Stimulated activated memory B cell treated with anti-CD40 and anti-IgM and Interleukin-4, amounts not matched to agents 10 μg/mL and 1 μg/mL and 100 μg/mL, for 72 hours (primary cell): ENCODE measurements around the gene MYOT.

ENCODE experiments used
- ATAC-seq: fragments of 150-1000 bp; cut with Tn5 transposase; 2 replicates; pipeline ENCODE4 v1.10.0; 2021
- H3K27ac Mint-ChIP-seq: one replicate; pipeline ENCODE4 v1.8.0; 2022; ENCODE audit warnings: mild to moderate bottlenecking, mixed read lengths
- H3K27me3 Mint-ChIP-seq: one replicate; pipeline ENCODE4 v1.8.0; 2022; ENCODE audit warnings: mixed read lengths
- H3K36me3 Mint-ChIP-seq: one replicate; pipeline ENCODE4 v1.8.0; 2022; ENCODE audit warnings: mixed read lengths
- H3K4me1 Mint-ChIP-seq: one replicate; pipeline ENCODE4 v1.8.0; 2022; ENCODE audit warnings: mixed read lengths
- H3K4me3 Mint-ChIP-seq: one replicate; pipeline ENCODE4 v1.8.0; 2022; ENCODE audit warnings: mild to moderate bottlenecking, moderate library complexity, mixed read lengths
- H3K9me3 Mint-ChIP-seq: one replicate; pipeline ENCODE4 v1.8.0; 2022; ENCODE audit warnings: mixed read lengths

Gene MYOT

GRCh38 chr5:137902408-137903133 lies 34.9 kb downstream of the MYOT start:
- Mint-ChIP-seq H3K27ac (no peak overlapping the region), H3K36me3 (no peaks in the 10 kb centered on the region), H3K4me3 (no peak overlapping the region), H3K9me3 (no peaks in the 10 kb centered on the region), H3K27me3 (no peaks in the 10 kb centered on the region), H3K4me1 (no peaks in the 10 kb centered on the region)
- ATAC-seq, result no peak

GRCh38 chr5:137914758-137915157 lies 47.1 kb downstream of the MYOT start:
- Mint-ChIP-seq H3K4me3 (no peak overlapping the region), H3K4me1 (no peaks in the 10 kb centered on the region), H3K36me3 (no peaks in the 10 kb centered on the region), H3K9me3 (peaks cover 12% of the 10 kb centered on the region), H3K27me3 (no peaks in the 10 kb centered on the region), H3K27ac (no peak overlapping the region)
- no peak for ATAC-seq

- Mint-ChIP-seq H3K4me3 (no peak overlapping the region), H3K27me3 (no peaks in the 10 kb centered on the region), H3K9me3 (peaks cover 9% of the 10 kb centered on the region), H3K36me3 (no peaks in the 10 kb centered on the region), H3K27ac (no peak overlapping the region), H3K4me1 (no peaks in the 10 kb centered on the region)
- no peak for ATAC-seq
Observed at GRCh38 chr5:137916923-137917322, 49.3 kb downstream of the MYOT start.

GRCh38 chr5:137921931-137922330 lies 54.3 kb downstream of the MYOT start:
- peaks cover 5% of the 10 kb centered on the region for H3K36me3 Mint-ChIP-seq
- no peak for ATAC-seq
- H3K27ac Mint-ChIP-seq, result no peak overlapping the region
- H3K27me3 Mint-ChIP-seq, result no peaks in the 10 kb centered on the region
- no peak overlapping the region for H3K4me3 Mint-ChIP-seq
- H3K4me1 Mint-ChIP-seq, result no peaks in the 10 kb centered on the region
- peaks cover 6% of the 10 kb centered on the region for H3K9me3 Mint-ChIP-seq

GRCh38 chr5:137923856-137924255 lies 56.2 kb downstream of the MYOT start:
- Mint-ChIP-seq H3K4me1 (no peaks in the 10 kb centered on the region), H3K27ac (no peak overlapping the region), H3K4me3 (no peak overlapping the region), H3K27me3 (no peaks in the 10 kb centered on the region), H3K36me3 (peaks cover 17% of the 10 kb centered on the region), H3K9me3 (no peaks in the 10 kb centered on the region)
- ATAC-seq, result no peak

- no peaks in the 10 kb centered on the region for H3K27me3 Mint-ChIP-seq
- H3K9me3 Mint-ChIP-seq, result no peaks in the 10 kb centered on the region
- peaks cover 21% of the 10 kb centered on the region for H3K36me3 Mint-ChIP-seq
- peaks cover 26% of the 10 kb centered on the region for H3K4me1 Mint-ChIP-seq
- no peak overlapping the region for H3K27ac Mint-ChIP-seq
- H3K4me3 Mint-ChIP-seq, result no peak overlapping the region
- no peak for ATAC-seq
Observed at GRCh38 chr5:137932800-137933199, 65.1 kb downstream of the MYOT start.

GRCh38 chr5:137933491-137933911 lies 65.8 kb downstream of the MYOT start:
- no peak overlapping the region for H3K4me3 Mint-ChIP-seq
- no peak overlapping the region for H3K27ac Mint-ChIP-seq
- H3K36me3 Mint-ChIP-seq, result peaks cover 20% of the 10 kb centered on the region
- no peaks in the 10 kb centered on the region for H3K27me3 Mint-ChIP-seq
- H3K9me3 Mint-ChIP-seq, result no peaks in the 10 kb centered on the region
- no peak for ATAC-seq
- H3K4me1 Mint-ChIP-seq, result peaks cover 26% of the 10 kb centered on the region

GRCh38 chr5:137935190-137935589 lies 67.5 kb downstream of the MYOT start:
- H3K27ac Mint-ChIP-seq, result peak overlapping the region; percentile 77
- peaks cover 31% of the 10 kb centered on the region for H3K36me3 Mint-ChIP-seq
- ATAC-seq, result peak; percentile 66
- no peak overlapping the region for H3K4me3 Mint-ChIP-seq
- no peaks in the 10 kb centered on the region for H3K27me3 Mint-ChIP-seq
- no peaks in the 10 kb centered on the region for H3K9me3 Mint-ChIP-seq
- peaks cover 34% of the 10 kb centered on the region for H3K4me1 Mint-ChIP-seq

- no peak overlapping the region for H3K4me3 Mint-ChIP-seq
- H3K27ac Mint-ChIP-seq, result peak overlapping the region; percentile 77
- H3K4me1 Mint-ChIP-seq, result peaks cover 34% of the 10 kb centered on the region
- H3K9me3 Mint-ChIP-seq, result no peaks in the 10 kb centered on the region
- H3K27me3 Mint-ChIP-seq, result no peaks in the 10 kb centered on the region
- ATAC-seq, result no peak
- H3K36me3 Mint-ChIP-seq, result peaks cover 34% of the 10 kb centered on the region
Observed at GRCh38 chr5:137935694-137936093, 68.0 kb downstream of the MYOT start.
